GM21723 (cell line): Measurements from ENCODE around the gene HS2ST1.
A peak's percentile ranks its signal among the peaks of the same experiment; 100 is the strongest.
"Not testable (repeated sequence)": the region's sequence is repeated elsewhere in the genome, so short reads cannot be mapped to it uniquely, and the experiment has no call there.

Source experiments
- ATAC-seq: cut with Tn5 transposase; IDR thresholded peaks from one replicate; pipeline ENCODE4 v1.9.1; 2021; ENCODE audit warnings: mild to moderate bottlenecking, moderate library complexity; ENCODE audit not compliant: unreplicated experiment

Gene HS2ST1

DNA sequence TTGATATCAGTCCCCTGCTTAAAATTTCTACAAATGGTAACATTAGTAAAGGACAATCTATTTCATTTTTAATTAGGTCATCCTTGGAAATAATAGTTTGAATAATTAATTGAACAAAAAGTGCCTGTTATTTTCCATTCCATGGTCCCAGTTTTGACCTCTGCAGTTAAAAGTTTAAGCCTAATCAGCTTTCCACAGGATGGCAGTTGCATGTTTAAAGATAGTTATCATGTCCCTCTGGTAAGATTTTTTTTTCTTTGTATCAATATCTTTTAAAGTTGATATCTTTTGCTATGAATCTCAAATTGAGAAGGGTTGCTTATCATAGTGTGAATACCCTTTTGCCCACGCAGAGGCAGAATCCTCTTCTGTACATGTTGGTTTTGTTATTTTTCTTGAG is 90.4 kb downstream of the HS2ST1 start:
- no peak for ATAC-seq

DNA sequence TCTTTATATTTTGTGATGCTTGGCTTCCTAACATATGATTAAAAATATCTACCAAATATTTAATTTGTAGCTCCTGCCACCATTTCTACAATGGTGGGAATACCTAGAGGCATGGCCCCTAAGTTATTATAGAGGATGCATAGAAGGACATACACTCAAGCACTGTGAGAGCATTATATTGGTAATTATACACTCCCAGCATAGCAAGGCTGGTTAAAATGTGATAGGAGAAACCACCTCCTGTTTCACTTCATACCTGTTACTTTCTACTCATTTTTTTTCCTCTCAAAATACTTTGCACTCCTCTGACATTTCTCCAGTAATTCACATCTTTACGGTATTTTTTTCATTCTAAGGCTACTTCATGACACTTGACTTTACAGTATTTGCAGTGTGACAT is 92.9 kb downstream of the HS2ST1 start:
- no peak for ATAC-seq

GRCh38 chr1:87013385-87013784 is 99.0 kb downstream of the HS2ST1 start:
- not testable (repeated sequence) for ATAC-seq

DNA sequence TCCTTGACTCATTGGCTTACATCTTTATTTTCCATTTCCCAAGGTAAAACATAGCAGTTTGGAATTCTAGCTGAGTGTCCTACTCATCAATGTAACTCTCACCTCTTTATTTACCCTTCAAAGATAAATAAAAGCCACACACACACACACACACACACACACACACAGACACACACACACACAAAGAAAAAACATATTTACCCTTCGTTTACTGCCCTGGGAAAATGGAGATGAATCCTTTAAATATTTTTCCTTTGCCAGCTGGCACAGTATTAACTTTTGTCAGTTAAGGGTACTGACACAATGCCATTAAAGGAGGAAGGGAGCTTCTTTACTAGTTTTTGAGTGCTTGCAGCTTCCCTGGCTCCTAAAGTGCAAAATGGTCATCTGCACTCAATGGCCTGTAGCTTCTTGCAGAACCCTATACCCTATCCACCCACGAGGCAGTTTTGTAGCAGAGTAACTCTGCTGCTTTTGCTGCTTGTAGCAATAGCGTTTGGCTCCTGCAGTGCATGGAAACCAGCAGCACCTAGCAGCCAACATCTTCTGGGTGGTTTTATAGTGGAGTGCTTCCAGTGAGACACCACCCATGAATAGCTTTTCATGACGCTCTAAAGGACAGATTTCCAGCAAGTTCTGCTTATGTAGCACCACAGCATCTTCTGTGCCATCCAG is 103.7 kb downstream of the HS2ST1 start:
- no peak for ATAC-seq

DNA sequence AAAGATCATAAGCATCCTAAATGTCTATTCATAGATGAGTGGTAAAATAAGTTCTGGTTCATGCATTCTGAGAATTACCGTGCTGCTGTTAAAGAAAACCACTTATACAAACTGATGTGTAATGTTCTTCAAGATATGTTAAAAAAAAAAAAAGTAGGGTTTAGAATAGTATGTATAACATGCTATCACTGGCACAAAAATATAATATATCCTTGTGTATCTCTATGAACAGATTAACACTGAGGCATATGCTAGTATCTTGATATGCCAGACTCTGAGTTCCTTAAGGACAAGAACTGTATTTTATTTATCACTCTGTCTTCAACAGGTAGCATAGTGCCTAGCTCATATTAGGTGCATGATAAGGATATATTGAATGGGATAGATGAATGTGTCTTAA is 108.9 kb downstream of the HS2ST1 start:
- no peak for ATAC-seq

DNA sequence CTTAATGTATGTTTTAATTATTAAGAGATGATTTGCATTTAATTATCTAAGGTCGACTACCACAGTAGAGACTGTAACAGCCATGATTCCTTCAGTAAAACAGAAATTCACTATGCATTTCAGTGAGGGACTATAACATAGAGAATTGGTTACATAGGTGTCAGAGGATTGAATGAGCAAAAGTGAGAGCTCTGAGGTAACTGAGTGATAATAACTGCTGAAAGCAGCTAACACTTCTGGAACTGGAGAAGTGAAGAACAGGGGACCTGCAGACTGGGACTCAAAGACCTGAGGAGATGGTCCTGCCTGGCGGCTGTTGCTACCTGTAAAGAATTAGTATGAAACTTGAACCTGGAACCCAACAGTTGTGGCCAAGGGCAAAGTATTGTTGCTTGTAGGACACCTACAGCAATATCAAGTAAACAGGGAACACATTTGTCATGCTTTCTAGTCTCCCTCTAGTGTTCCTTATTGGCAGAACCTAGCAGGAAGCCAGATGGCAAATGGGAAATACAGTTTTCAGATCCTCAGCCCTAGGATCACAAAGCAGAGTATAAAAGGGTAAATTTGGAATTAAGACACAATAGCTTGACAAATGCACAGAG is 110.6 kb downstream of the HS2ST1 start:
- ATAC-seq, result peak; percentile 86

DNA sequence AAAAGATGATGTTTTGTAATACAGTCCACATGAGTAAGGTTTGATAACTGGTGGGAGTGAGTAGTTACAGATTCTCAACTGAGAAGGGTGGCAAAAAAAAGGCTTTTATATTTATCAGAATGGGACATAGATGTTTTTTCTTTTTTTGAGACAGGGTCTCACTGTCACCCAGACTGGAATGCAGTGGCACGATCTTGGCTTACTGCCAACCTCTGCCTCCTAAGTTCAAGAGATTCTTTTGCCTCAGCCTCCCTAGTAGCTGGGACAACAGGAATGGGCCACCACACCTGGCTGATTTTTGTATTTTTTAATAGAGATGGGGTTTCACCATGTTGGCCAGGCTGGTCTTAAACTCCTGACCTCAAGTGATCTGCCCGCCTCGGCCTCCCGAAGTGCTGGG is 113.1 kb downstream of the HS2ST1 start:
- not testable (repeated sequence) for ATAC-seq

DNA sequence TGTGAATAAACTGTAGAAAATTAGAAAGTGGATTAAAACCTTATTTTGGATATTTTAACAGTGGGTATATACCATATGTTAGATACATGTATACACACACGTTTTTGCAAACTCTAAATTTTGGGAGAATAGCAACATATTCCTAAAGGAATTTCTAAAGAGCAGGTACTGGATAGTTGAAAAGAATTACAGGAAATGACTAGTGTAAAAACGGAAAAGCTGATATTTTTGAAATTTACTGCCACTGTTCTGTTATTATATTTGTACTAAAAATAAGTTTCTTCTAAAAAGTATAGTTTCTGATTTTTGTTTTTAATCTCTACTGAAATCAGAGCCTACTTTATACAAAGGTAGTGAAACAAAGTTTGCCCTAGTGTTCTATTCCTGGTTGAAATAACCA is 114.1 kb downstream of the HS2ST1 start:
- no peak for ATAC-seq

GRCh38 chr1:87030740-87031690 is 116.6 kb downstream of the HS2ST1 start:
- ATAC-seq, result peak; percentile 76

DNA sequence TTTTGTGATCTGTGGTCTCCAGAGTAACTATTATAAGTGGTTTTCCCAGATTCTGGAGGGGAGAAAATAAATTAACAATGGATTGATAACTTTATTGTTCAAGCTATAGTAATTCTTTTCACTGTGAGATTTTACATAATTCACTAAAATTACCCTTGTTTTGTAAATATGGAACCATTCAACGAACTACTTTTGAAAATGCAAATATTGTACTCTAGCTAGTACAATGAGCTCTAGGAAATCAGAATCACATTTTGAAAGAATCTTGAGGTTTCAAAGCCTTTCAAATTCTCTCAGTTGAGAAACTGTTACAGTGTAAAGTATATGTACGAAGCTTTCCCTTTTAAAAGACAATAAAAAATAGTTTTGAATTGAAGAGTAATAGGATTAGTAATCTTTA is 119.9 kb downstream of the HS2ST1 start:
- no peak for ATAC-seq

DNA sequence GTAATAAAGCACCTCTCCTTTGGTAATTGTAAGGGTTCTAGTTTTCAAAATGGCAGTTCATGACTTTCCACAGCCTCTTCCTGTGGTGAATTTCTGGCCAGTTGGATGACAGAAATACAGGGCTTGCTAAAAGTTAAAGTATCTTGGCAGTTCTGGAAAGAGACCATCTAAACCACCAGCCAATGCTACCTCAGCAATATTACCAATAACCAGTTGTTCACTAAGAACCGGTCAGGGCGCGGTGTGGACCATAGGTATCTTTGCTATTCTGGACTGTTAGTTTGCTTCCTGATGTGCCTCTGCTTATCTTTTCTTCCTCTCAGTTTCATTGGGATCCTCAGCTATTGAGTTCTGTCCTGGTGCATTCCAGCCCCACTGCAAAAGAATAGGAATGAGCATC is 124.7 kb downstream of the HS2ST1 start:
- ATAC-seq, result no peak

DNA sequence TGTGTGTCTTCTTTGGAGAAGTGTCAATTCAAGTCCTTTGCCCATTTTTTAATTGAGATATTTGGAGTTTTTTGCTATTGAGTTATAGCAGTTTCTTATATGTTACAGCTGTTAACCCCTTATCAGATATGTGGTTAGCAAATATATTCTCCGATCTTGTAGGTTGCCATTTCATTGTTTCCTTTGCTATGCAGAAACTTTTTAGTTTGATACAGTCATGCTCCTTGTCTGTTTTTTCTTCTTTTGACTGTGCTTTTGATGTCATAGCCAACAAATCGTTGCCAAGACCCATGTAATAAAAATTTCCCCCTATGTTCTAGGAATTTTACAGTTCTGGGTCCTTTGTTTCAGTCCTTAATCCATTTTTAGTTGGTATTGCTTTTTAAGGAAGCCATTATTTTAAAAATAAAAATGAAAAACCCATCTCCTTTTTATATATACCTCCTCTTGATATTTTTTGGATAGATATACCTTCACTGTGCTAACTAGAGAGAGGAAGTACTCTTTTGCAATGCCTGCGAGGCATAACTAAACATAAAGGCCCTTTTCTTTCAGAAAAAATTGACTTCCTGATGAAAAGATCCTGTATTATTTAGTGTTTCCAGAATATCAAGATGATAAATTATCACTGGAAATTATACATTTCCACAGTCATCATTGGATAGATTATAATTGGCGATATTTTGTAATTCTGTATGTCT is 127.8 kb downstream of the HS2ST1 start:
- no peak for ATAC-seq

- ATAC-seq, result peak; percentile 53
These were observed 130.0 kb downstream of the HS2ST1 start for GRCh38 chr1:87044424-87044823.

GRCh38 chr1:87044840-87045239 is 130.4 kb downstream of the HS2ST1 start:
- ATAC-seq, result peak; percentile 53

DNA sequence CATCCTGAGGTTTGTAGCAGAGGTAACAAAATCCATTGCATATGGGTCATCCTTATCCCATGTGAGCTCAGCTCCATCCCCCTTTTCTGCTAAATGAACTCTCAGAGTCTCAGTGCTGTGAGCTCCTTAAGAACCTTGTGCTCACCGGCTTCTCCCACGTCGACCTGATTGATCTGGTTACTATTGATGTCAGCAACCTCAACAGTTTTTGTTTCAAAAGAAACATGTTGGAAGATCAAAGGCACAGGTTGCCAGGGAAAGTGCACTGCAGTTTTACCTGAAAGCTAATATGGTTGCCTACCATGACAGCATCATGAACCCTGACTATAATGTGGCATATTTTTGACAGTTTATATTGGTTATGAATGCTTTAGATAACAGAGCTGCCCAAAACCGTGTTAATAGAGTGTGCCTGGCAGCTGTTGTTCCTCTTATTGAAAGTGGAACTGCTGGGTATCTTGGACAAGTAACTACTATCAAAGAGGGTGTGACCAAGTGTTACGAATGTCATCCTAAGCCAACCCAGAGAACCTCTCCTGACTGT is 131.4 kb downstream of the HS2ST1 start:
- no peak for ATAC-seq

DNA sequence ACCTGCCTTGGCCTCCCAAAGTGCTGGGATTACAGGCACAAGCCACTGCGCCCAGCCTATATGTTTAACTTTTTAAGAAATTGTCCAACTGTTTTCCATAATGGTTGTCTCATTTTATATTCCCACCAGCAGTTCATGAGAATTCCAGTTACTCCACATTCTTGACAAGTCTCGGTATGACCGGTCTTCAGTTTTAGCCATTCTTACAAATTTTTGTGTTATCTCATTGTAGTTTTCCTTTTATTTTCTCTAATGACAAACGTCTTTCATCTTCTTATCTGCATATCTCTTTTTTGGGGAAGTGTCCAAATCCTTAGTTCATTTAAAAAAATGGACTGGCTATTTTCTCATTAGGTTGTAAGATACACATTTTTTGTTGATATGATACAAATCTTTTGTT is 132.5 kb downstream of the HS2ST1 start:
- ATAC-seq, result no peak

GRCh38 chr1:87048237-87048636 is 133.8 kb downstream of the HS2ST1 start:
- ATAC-seq, result no peak

- ATAC-seq, result peak; percentile 56
These were observed 137.5 kb downstream of the HS2ST1 start for GRCh38 chr1:87051965-87052364.

- peak; percentile 33 for ATAC-seq
These were observed 138.0 kb downstream of the HS2ST1 start for GRCh38 chr1:87052400-87052799.

DNA sequence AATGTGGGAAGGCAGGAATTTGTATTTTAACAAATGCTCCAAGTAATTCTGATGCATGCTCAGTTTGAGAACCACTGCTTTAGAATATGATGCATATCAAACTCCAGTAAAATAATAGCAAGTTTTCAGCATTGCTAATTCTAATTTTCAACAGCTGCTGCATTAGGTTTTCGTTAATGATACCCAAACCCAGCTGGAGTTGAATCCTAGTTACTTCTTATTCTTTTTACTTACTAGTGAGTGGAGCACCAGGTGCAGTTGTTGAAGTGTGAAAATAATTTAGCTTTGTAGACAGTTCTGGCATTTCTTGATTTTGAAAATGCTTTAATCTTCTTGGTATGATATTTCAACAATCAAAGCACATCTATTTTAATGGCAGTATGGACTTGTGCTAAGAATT is 138.5 kb downstream of the HS2ST1 start:
- no peak for ATAC-seq

DNA sequence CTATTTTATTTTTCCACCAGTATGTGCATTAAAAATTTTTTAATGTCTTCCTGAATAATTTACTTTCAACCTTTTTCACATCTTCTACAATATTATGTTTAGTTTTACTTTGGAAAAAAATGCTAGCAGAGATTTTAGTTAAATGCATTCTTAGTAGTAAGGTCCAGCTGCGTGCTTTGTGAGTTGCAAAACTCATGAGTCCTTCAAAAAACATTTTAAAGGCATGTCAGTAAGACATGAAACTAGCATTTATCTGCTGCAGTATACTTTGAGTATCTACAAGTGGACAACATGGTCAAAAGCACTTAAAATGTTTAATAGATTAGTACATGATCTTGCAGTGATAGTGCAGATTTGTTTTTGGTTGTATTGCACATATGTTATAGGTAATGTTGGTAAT is 139.0 kb downstream of the HS2ST1 start:
- ATAC-seq, result no peak
